AG09309 (cell line): ENCODE measurements around the gene RER1.

Source experiments
- DNase-seq: peaks from one replicate; pipeline ENCODE4 v3.0.0-alpha.2; 2010; ENCODE audit warnings: low read depth
- H3K4me3 ChIP-seq: 2 replicates; pipeline ENCODE4 v1.5.1; 2011; ENCODE audit warnings: mild to moderate bottlenecking, low read depth, low read length, moderate library complexity; ENCODE audit not compliant: control insufficient read depth
- CTCF ChIP-seq: IDR thresholded peaks from 2 replicates; pipeline ENCODE4 v1.5.1; 2011; ENCODE audit warnings: mild to moderate bottlenecking, low read depth, low read length, inconsistent platforms; ENCODE audit not compliant: insufficient read depth, control insufficient read depth; ENCODE audit errors: missing control alignments

The RER1 gene

DNA sequence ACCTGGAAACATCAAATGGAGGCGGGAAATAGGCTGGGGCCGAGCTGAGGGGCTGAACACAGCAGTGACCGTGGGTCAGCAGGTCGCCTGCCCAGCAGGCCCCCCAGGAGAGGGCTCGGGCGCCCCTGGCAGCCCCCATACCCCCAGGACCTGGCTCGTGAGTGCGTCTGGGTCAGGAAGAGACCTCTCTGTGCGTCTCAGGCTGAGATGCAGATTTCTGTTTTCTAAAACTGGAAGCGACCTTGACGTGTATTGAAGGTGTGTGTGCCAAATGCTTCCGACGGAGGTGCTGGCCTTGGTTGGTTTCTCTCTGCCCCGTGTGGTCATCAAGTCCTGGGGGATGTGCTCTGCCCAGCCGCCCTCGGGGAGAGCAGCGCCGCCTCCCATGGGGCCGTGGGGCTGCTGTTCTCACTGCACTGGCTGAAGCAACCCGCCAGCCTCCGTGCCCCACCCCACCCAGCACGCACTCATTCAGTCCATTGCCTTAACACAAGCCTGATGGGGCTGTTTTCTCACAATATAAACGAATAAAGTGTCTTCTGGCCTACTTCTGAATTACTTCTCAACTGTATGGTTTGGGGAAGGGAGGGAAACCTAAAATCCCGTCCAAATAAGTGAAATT lies 13.4 kb downstream of the RER1 start:
- no peak for TF ChIP-seq CTCF
- DNase-seq: no peak
- no peak overlapping the region for H3K4me3 ChIP-seq

DNA sequence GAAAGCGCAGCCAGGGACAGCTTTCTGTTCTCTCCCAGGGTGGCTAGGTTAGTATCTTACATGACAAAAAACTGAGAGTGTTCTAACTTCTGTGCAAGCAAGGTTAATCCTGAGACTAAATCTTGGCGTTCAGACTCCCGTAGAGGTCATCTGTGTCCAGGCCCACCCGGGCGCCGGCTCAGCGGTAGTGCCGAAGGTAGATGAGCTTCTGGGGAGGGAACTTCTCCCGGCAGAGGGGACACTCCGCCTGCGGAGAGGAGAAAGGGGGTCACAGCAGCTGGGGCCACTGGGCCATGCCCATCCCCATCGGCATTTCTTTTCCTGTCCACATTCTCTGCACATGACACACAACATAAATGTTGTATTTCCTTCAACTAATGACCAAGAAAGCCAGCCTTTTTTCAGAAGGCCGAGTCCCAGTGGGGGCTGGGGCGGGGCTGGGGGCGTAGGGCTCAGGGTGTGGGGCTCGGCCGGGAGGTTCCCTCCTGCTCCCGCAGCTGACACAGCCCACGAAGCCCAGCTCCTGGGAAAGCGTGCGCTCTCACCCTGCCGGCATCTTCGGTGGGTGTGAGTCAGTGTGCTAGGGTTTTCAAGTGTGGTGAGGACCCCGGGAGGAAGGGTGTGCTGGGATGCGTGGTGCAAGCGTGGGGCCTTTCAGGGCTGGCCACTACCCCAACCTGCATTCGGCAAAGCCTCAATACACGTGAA lies 14.1 kb downstream of the RER1 start:
- H3K4me3 ChIP-seq: no peak overlapping the region
- no peak for DNase-seq
- no peak for TF ChIP-seq CTCF

DNA sequence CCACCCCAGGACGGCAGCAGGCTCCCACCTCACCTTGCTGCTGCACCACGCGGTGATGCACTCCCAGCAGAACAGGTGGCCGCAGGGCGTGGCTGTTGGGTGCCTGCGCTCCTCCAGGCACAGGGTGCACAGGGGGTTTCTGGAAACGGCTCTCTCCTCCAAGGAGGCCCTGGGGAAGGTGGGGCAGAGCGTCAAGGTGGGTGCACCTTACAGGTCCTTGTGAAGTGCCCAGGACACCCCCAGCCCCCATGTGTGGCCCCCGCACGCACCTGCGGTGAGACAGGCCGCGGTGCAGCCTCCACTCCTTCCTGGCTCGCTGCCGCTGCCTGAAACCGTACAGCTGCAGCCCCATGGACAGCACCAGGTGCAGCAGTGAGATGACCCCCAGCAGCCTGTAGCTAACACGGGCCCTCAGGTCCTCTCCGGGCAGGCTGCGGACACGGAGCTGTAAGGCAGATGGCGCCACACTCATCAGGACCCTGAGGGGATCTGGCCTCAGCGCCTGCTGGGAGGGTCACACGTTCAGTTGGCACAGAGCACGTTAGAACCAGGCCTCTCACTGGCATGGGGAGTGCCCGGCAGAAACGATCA lies 14.9 kb downstream of the RER1 start:
- DNase-seq: no peak
- TF ChIP-seq CTCF: peak; percentile 14
- no peak overlapping the region for H3K4me3 ChIP-seq

DNA sequence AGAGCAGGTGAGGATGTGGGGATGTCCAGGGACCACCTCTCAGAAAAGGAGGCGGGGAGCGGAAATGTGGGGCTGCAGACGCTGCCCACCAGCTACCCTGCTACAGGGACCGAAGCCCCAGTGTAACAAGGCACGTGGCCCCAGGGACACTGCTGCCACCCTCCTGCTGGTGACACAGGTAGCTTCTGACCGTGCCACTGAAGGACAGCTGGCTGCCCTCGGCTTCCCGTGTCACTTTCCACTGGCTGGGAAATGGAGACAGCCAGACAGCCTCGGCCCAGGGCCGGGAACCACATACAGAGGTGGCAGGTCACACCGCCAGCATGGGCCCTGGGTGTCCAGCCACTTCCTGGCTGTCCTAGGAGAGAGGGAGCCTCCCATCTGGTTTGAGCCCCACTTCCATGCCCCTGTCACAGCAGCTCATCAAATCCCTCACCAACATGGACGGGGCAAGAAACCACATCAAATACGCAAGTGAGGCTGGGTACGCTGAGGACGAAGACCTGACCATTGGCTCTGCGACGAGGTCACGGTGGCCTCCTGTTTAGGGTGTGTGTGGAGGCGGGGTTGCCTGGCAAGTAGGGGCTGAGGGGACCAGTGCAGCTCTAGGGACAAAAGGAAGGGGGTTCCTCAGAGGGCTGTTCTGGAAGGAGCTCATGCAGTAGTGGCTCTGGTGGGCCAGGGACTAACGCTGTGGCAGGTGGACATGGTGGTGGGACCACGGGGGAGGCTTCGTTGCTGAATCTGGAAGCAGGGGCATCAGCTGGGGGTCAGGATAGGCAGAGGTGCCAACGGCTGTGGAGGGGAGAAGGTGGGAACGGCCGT lies 15.7 kb downstream of the RER1 start:
- TF ChIP-seq CTCF: no peak
- no peak for DNase-seq
- no peak overlapping the region for H3K4me3 ChIP-seq

DNA sequence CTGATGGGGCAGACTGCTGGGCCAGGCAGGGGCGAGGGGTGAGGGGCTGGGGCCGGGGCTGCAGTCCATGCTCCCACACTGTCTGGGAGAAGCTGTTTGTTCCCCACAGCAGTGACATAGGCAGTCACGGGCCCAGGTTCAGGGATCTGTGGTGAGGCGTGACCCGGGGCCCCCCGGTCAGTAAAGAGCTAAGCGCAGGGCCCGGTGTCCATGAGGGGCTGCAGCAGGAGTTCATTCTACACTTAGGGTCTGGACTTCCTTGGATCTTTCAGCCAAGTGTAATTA lies 16.3 kb downstream of the RER1 start:
- no peak overlapping the region for H3K4me3 ChIP-seq
- DNase-seq: no peak
- no peak for TF ChIP-seq CTCF

DNA sequence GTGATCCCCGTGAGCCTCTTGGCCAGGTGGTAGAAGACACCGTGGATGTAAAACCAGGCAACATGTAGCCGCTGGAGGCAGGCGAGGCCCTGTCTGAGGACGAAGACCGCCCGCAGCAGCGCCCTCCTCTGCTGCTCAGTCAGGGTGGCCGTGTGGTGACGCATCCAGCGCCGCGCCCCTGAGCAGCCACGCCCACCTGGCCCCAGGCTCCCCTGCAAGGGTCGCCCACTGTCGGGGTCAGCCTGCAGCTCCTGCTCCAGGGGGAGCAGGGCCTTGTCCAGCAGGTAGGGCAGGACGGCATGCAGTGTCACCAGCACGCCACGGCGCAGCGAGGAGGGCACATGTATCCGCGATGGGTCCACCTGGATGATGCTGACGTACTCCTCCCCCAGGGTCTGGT lies 16.8 kb downstream of the RER1 start:
- TF ChIP-seq CTCF: no peak
- DNase-seq: no peak
- H3K4me3 ChIP-seq: no peak overlapping the region
